GM23248 (cell line): ENCODE measurements around the gene PTPRT. TPM values are rescaled to one million over a fixed set of nuclear protein-coding genes. Genes with fewer than 3 reads are reported as not detected.

Experiments
- DNase-seq: peaks from one replicate; pipeline ENCODE4 v3.0.0-alpha.2; 2015
- H2AFZ ChIP-seq: fragments of 200-600 bp; sonication (generic); 2 replicates; pipeline ENCODE4 v1.6.1; 2016; ENCODE audit warnings: antibody characterized with exemption
- H3F3A ChIP-seq: fragments of 200-600 bp; sonication (generic); 2 replicates; pipeline ENCODE4 v1.6.1; 2016; ENCODE audit warnings: mild to moderate bottlenecking, antibody characterized with exemption, mixed run types; ENCODE audit not compliant: insufficient read depth
- H3K27ac ChIP-seq: fragments of 200-600 bp; sonication (generic); 2 replicates; pipeline ENCODE4 v1.5.1; 2016; ENCODE audit warnings: mild to moderate bottlenecking
- H3K27me3 ChIP-seq: fragments of 200-600 bp; sonication (generic); replicated peaks from 2 replicates; pipeline ENCODE4 v1.6.1; 2016; ENCODE audit warnings: mild to moderate bottlenecking; ENCODE audit not compliant: insufficient read depth
- H3K36me3 ChIP-seq: fragments of 200-600 bp; sonication (generic); 2 replicates; pipeline ENCODE4 v1.6.1; 2016; ENCODE audit warnings: low read depth, mild to moderate bottlenecking
- H3K4me1 ChIP-seq: fragments of 200-600 bp; sonication (generic); 2 replicates; pipeline ENCODE4 v1.6.1; 2016; ENCODE audit warnings: mild to moderate bottlenecking; ENCODE audit not compliant: insufficient read depth
- H3K4me2 ChIP-seq: fragments of 200-600 bp; sonication (generic); one replicate; pipeline ENCODE4 v1.6.1; 2016; ENCODE audit warnings: mild to moderate bottlenecking; ENCODE audit not compliant: unreplicated experiment
- H3K4me3 ChIP-seq: fragments of 200-600 bp; sonication (generic); 2 replicates; pipeline ENCODE4 v1.5.1; 2016; ENCODE audit warnings: mild to moderate bottlenecking
- H3K79me2 ChIP-seq: fragments of 200-600 bp; sonication (generic); 2 replicates; pipeline ENCODE4 v1.6.1; 2016; ENCODE audit warnings: mild to moderate bottlenecking; ENCODE audit not compliant: insufficient read depth
- H3K9ac ChIP-seq: fragments of 200-600 bp; sonication (generic); 2 replicates; pipeline ENCODE4 v1.6.1; 2016; ENCODE audit warnings: mild to moderate bottlenecking
- H3K9me2 ChIP-seq: fragments of 200-600 bp; sonication (generic); 2 replicates; pipeline ENCODE4 v1.6.1; 2016; ENCODE audit warnings: mixed run types, mild to moderate bottlenecking, moderate library complexity; ENCODE audit not compliant: insufficient read depth
- H3K9me3 ChIP-seq: fragments of 200-600 bp; sonication (generic); one replicate; pipeline ENCODE4 v1.6.1; 2017; ENCODE audit warnings: low read depth
- H4K20me1 ChIP-seq: fragments of 200-600 bp; sonication (generic); 2 replicates; pipeline ENCODE4 v1.6.0; 2016; ENCODE audit not compliant: insufficient read depth
- EZH2 ChIP-seq: fragments of 200-600 bp; sonication (generic); IDR thresholded peaks from 2 replicates; pipeline ENCODE4 v1.6.1; 2018; ENCODE audit warnings: antibody characterized with exemption, mild to moderate bottlenecking; ENCODE audit not compliant: insufficient read depth, poor library complexity, severe bottlenecking
- EZH2phosphoT487 ChIP-seq: fragments of 200-600 bp; sonication (generic); IDR thresholded peaks from 2 replicates; pipeline ENCODE4 v1.6.1; 2018; ENCODE audit warnings: antibody characterized with exemption, moderate library complexity, mild to moderate bottlenecking, low read depth; ENCODE audit not compliant: insufficient read depth
- WGBS, 2 experiments: methylation state at CpG; one replicate each; pipeline ENCODE4 v1.1.6; 2015 to 2017; ENCODE audit warnings: low lambda C conversion rate in 2 of 2, low coverage in 1 of 2; ENCODE audit errors: missing lambda C conversion rate in 2 of 2; 5-methylcytosine and 5-hydroxymethylcytosine counted together
- in situ Hi-C: fragments of 300-500 bp; cut with MboI; formaldehyde crosslinking; loops from 2 replicates; pipeline ENCODE4 v1.15.0; 2020
- polyA plus RNA-seq: library from polyadenylated mRNA; unstranded; fragments of >200 nt; fragmentation: Nextera tagmentation; extraction: Ambion mirVana; gene quantifications from 2 replicates; pipeline ENCODE4 v1.2.1, GENCODE V29; 2016
- total RNA-seq: library from RNA; depleted of rRNA; stranded (reverse); fragments of >200 nt; shearing (Covaris generic); gene quantifications from 2 replicates; pipeline ENCODE4 v1.2.3, GENCODE V29; 2014

PTPRT gene
- total and polyA plus RNA-seq, 2 experiments from 2014 or later, result not detected

DNA sequence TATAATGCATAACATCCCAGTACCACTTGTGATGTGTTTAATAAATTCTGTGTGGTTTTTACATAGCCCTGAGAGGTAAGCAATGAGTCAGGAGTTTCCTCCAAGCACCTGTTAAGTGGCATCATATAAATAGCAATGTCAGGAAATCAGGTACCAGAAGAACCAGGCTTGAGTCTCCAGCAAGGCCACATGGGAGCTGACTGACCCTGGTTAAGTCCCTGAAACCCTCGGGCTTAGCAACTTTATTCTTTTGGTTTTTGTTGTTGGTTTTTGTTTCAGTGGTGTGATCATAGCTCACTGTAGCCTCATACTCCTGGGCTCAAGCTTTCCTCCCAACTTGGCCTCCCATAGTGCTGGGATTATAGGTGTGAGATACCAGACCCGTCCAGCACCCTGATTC is 70.0 kb downstream of the PTPRT start:
- no peaks in the 10 kb centered on the region for H4K20me1 ChIP-seq
- no peaks in the 10 kb centered on the region for H3K79me2 ChIP-seq
- H3F3A ChIP-seq, result no peaks in the 10 kb centered on the region
- H3K27me3 ChIP-seq, result no peaks in the 10 kb centered on the region
- no peak overlapping the region for H3K9ac ChIP-seq
- H3K9me2 ChIP-seq, result no peaks in the 10 kb centered on the region
- DNase-seq, result no peak
- WGBS, 2 experiments, result 5 to 13% methylated on average over 2 of the region's 2 CpGs
- H3K4me2 ChIP-seq, result no peak overlapping the region
- in situ Hi-C loops, result no loop called here
- no peaks in the 10 kb centered on the region for H3K36me3 ChIP-seq
- H3K9me3 ChIP-seq, result no peaks in the 10 kb centered on the region
- H2AFZ ChIP-seq, result no peak overlapping the region
- H3K4me1 ChIP-seq, result no peaks in the 10 kb centered on the region
- TF ChIP-seq EZH2phosphoT487 (no peak), EZH2 (no peak)
- H3K27ac ChIP-seq, result no peak overlapping the region
- no peak overlapping the region for H3K4me3 ChIP-seq

- DNase-seq, result no peak
- no peak overlapping the region for H3K4me2 ChIP-seq
- no peaks in the 10 kb centered on the region for H3K9me2 ChIP-seq
- 33 to 36% methylated on average over 5 of the region's 5 CpGs for WGBS, 2 experiments
- no peak overlapping the region for H2AFZ ChIP-seq
- H3K9me3 ChIP-seq, result no peaks in the 10 kb centered on the region
- TF ChIP-seq EZH2, result no peak
- TF ChIP-seq EZH2phosphoT487, result no peak
- H4K20me1 ChIP-seq, result no peaks in the 10 kb centered on the region
- no peaks in the 10 kb centered on the region for H3K36me3 ChIP-seq
- no peaks in the 10 kb centered on the region for H3F3A ChIP-seq
- in situ Hi-C loops, result no loop called here
- no peaks in the 10 kb centered on the region for H3K27me3 ChIP-seq
- H3K4me1 ChIP-seq, result no peaks in the 10 kb centered on the region
- H3K27ac ChIP-seq, result no peak overlapping the region
- H3K4me3 ChIP-seq, result no peak overlapping the region
- no peaks in the 10 kb centered on the region for H3K79me2 ChIP-seq
- H3K9ac ChIP-seq, result no peak overlapping the region
Measured at GRCh38 chr20:43102394-43102793, 87.3 kb downstream of the PTPRT start.

- no peaks in the 10 kb centered on the region for H3K9me3 ChIP-seq
Measured at GRCh38 chr20:43096931-43097260, 92.8 kb downstream of the PTPRT start.

DNA sequence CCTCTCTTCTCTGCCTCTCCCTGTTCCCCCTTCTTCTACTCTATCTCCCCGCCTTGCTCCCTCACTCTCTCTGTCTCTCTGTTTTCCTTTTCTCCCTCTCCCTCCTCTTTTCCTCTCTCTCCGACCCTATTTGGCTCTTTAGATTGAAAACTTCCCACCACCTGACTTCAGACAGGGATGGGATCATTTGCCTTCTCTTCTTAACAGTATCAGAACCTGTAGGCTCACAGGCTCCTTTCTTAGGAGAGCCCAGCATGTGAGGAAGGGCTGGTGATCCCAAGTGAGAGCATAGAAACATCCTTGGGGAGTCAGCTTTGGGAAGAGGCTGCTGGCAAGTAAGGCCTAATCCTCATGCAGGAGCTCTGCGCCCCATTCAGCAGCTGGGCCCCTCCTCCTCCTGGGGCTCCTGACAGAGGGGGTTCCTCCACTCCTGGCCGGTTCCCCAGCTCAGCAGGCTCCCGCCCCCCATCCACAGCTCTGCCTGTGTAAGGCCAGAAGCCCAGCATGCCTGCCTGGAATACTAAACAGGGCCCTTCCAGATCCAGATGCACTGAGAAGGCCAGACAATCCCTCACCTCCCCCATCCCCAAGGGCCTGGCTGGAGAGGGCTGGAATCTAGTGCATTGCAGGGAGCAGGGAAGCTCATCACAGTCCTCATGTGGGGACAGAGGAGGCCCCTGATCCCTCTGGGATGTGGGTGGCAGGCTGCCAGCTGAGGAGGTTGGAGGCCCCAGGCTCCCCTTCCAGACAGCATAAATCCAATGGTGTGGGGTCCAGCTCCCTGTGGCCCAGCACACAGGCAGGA is 93.4 kb downstream of the PTPRT start:
- Histone ChIP-seq H3K9ac (no peak overlapping the region), H3K9me3 (no peaks in the 10 kb centered on the region)
- DNase-seq, result no peak

More at GRCh38 chr20:43096931-43097260, 92.8 kb downstream of the PTPRT start:
- Histone ChIP-seq H3K4me2 (no peak overlapping the region), H3K79me2 (no peaks in the 10 kb centered on the region), H3K36me3 (no peaks in the 10 kb centered on the region), H3F3A (no peaks in the 10 kb centered on the region), H3K9me2 (no peaks in the 10 kb centered on the region), H3K27me3 (no peaks in the 10 kb centered on the region), H3K4me1 (no peaks in the 10 kb centered on the region), H2AFZ (no peak overlapping the region), H4K20me1 (no peaks in the 10 kb centered on the region), H3K9ac (no peak overlapping the region), H3K4me3 (no peak overlapping the region), H3K27ac (no peak overlapping the region)
- TF ChIP-seq EZH2, result no peak
- 15 to 19% methylated on average over 5 of the region's 5 CpGs for WGBS, 2 experiments
- DNase-seq, result no peak
- in situ Hi-C loops, result no loop called here

More for the DNA sequence above, 93.4 kb downstream of the PTPRT start:
- H3K36me3 ChIP-seq, result no peaks in the 10 kb centered on the region
- no peak overlapping the region for H3K4me3 ChIP-seq
- no peaks in the 10 kb centered on the region for H3F3A ChIP-seq
- H4K20me1 ChIP-seq, result no peaks in the 10 kb centered on the region
- no peaks in the 10 kb centered on the region for H3K27me3 ChIP-seq
- H3K4me2 ChIP-seq, result no peak overlapping the region
- no peaks in the 10 kb centered on the region for H3K4me1 ChIP-seq
- TF ChIP-seq EZH2, result no peak
- TF ChIP-seq EZH2phosphoT487, result no peak
- H2AFZ ChIP-seq, result no peak overlapping the region
- no peaks in the 10 kb centered on the region for H3K9me2 ChIP-seq
- in situ Hi-C loops, result no loop called here
- no peak overlapping the region for H3K27ac ChIP-seq
- no peaks in the 10 kb centered on the region for H3K79me2 ChIP-seq
- WGBS, 2 experiments, result 2 to 7% methylated on average over 4 to 5 of the region's 5 CpGs
